Measurements from ENCODE around the gene CEP72.

DNA sequence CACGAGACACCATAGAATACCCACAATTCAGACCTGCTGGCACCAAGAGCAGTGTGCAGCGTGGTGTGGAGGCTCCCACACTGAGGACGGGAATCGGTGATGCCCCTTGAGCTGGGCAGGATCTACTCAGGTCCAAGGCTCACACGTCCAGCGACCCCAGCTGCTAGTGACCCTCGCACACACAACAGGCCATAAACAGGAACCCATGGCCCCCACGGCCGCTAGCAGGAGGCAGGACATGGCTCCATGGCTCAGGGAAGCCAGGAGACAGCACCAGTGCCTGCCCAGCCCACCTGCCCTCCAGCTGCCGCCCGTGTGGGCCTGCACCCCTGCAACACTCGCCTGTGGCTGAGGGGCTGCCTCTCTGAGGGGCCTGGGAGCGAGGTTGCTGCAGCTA is 44.5 kb upstream of the CEP72 start:
- TF ChIP-seq, protein P1, sequence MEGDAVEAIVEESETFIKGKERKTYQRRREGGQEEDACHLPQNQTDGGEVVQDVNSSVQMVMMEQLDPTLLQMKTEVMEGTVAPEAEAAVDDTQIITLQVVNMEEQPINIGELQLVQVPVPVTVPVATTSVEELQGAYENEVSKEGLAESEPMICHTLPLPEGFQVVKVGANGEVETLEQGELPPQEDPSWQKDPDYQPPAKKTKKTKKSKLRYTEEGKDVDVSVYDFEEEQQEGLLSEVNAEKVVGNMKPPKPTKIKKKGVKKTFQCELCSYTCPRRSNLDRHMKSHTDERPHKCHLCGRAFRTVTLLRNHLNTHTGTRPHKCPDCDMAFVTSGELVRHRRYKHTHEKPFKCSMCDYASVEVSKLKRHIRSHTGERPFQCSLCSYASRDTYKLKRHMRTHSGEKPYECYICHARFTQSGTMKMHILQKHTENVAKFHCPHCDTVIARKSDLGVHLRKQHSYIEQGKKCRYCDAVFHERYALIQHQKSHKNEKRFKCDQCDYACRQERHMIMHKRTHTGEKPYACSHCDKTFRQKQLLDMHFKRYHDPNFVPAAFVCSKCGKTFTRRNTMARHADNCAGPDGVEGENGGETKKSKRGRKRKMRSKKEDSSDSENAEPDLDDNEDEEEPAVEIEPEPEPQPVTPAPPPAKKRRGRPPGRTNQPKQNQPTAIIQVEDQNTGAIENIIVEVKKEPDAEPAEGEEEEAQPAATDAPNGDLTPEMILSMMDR (IDR thresholded peaks at IDR 0.05) = no peak
- TF ChIP-seq EP300 (IDR thresholded peaks at IDR 0.05) = no peak
- no peak for TF ChIP-seq POLR2A (IDR thresholded peaks at IDR 0.05)
